ENCODE measurements around the gene SHC2.
"Not testable (repeated sequence)": the region's sequence is repeated elsewhere in the genome, so short reads cannot be mapped to it uniquely, and the experiment has no call there.

Gene SHC2

DNA sequence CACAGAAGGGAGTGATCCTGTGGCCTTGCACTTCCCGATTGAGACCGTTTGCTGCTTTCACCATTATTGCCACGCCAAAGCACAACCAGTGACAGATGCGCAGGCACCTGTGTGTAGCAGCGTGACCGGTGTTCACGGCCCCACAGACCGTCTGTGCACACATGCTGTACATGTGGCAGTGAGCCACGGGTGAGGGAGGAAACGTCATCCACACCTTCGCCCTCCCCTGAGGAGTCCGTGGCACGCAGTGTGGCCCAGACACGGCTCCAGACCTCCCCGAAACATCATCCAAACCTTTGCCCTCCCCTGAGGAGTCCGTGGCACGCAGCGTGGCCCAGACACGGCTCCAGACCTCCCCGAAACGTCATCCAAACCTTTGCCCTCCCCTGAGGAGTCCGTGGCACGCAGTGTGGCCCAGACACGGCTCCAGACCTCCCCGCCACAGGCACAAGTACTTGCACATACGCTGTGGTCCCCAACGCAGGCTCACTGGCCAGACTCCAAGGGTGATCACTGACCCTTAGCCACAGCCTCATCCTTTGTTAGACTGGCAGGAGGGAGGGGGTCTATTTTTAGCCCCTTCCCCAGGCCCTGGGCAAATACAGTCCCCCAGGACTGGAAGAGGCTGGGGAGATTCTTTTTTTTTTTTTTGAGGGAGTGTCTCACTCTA lies 7.9 kb upstream of the SHC2 start:
- no peak for DNase-seq

GRCh38 chr19:467554-467953 lies 6.7 kb upstream of the SHC2 start:
- no peak for DNase-seq

DNA sequence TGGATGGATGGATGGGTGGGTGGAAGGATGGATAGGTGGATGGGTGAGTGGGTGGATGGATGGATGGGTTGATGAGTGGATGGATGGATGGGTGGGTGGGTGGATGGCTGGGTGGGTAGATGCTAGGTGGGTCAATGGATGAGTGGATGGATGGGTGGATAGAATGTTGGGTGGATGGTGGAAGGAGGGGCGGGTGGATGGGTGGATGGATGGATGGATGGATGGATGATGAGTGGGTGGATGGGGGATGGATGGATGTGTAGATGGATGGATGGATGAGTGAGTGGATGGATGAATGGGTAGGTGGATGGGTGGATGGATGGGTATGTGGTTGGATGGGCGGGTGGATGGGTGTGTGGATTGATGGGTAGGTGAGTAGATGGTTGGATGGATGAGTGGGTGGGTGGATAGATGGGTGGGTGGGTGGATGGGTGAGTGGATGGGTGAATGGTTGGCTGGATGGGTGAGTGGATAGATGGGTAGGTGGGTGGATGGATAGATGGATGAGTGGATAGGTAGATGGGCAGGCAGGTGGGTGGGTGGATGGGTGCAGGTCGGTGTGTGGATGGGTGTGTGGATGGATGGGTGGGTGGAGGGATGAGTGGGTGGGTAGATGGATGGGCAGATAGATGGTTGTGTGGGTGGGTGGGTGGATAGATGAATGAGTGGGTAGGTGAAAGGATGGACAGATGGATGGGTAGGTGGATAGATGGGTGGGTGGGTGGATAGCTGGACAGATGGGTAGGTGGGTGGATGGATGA lies 4.4 kb upstream of the SHC2 start:
- no peak for DNase-seq

DNA sequence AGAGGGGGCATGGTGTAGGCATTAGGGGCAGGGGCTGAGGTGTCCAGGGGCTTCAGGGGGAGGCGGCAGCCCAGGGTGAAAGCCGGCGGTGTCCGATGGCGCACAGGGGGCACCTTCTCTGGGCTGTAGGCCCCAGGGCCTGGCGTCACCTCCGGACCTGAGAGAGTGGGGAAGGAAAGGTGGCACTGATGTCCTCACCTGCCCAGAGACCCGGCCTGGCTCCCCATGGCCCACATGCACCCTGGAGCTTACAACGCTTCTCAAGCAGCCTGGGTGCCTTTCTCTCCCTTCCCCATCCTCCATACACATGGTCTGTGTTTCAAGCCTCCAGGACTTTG lies 3.3 kb upstream of the SHC2 start:
- no peak for DNase-seq

GRCh38 chr19:463483-464207 lies 2.8 kb upstream of the SHC2 start:
- DNase-seq = no peak

DNA sequence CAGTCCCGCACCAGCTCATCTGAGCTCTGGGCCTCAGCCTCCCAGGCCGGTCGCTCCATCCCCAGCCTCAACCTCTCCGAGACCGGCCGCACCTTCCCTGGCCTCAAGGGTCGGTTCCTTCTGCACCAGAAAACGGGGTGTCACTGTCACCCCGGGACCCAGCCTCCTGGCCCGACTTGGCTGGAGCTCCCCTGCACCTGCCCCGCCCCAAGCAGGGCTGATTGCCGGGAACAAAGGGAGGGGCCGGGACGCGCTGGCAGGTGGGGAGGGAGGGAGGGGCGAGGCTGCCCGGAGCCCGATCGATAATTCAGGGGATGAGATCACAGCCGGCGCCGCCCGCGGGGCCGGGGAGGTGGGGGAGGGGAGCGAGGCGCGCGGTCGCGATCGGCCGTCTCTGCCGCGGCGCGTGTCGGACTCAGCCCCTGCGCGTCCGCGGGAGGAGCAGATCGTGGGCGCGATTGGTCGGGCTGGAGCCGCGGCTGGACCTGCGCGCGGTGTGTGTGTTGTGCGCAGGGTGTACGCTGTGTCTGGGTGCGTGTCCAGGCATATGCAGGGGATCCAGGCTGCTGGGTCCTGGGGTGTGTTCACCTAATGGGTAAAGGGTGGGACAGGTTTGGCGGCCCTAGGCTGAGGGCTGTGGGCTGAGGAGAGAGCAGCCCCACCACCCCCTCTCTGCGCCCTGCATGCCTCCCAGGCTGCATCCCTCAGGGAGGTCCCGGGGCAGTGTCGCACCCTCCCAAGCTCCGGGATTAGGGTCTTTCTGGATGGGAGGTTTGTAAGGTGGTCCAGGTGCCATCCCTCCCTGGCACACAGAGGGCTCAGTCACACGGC lies 1.1 kb upstream of the SHC2 start:
- DNase-seq = no peak

DNA sequence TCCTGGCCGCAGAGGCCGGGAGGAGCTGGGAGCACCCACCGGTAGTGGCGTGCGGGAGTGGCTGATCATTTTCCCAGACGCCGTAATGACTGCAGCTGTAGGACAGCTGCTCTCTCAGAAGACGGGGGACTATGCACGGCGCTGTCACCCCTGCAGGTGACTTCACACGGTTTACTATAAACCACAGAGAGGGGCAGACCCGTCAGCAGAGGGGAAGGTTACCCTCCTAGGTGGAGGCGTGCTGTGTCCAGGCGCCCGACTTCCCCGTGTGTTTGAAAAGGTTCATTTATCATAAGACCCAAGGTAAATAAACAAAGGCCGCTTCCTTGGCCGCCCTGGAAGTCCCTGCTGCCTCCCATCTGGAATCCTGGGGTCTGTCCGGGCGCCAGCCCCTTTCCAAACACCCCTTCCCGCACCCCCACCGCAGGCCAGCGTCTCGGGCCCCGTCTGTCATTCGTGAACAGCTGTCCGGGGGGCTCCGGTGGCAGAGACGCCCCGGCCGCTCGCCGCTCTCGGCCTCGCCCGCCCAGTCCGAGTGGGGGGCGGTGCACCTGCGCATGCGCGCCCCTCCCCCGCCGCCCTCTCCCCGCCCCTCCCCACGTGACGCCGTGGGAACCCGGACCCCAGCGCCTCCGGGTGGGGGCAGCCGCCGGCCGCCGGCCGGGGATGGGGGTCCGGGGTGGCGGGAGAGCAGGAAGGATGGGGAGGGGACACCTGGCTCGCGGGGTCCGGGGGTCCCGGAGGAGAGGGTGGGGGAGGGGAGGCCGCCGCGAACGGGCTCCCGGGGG lies 915 bp downstream of the SHC2 start:
- peak; percentile 30 for DNase-seq

- no peak for DNase-seq
Measured at GRCh38 chr19:458091-459042, 2.5 kb downstream of the SHC2 start.

- no peak for DNase-seq
Measured at GRCh38 chr19:457636-458035, 3.2 kb downstream of the SHC2 start.

DNA sequence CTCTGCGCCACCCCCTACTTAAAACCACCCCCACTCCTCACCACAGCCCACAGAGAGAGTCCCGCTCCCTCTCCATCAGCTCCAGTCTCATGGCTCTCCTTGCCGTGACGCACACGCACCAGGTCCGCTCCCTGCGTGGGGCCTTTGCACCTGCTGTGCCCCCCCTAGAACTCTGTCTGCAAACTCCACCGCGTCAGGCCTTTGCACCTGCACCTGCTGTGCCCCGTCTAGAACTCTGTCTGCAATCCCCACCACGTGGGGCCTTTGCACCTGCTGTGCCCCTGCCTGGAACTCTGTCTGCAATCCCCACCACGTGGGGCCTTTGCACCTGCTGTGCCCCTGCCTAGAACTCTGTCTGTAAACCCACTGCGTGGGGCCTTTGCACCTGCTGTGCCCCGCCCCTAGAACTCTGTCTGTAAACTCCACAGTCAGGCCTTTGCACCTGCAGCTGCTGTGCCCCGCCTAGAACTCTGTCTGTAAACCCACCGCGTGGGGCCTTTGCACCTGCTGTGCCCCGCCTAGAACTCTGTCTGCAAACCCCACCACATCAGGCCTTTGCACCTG lies 4.2 kb downstream of the SHC2 start:
- DNase-seq = no peak

DNA sequence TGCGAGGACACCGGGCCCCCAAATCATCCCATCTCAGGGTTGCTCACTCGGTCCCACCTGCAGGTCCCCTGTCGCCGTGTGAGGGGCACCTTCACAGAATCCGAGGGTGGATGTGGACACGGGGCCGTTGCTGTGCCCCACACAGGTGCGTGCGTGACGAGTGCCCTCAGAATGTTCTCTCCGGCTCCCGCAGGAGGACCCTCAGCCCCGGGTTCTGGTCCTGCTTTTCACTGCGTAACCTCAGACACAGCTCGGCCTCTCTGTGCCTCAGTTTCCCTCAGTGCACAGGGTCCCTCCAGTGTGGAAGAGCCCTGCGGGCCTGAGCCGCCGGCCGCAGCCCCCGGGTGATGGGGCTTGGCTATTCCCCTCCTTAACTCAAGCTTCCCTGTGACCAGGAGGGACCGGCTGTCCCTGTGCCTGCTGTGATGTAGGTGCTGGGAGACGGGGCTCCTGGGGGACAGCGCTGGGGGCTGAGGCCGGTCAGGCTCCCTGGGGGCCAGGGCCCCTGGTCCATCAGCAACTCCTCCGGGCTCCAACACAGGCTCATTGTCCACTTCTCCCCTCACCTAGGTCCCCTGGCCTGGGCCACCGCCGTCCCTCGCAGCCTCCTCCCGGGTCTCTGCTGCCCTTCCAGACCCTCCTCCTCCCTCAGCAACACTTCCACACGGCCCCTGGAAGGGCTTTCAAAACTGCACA lies 4.8 kb downstream of the SHC2 start:
- no peak for DNase-seq

DNA sequence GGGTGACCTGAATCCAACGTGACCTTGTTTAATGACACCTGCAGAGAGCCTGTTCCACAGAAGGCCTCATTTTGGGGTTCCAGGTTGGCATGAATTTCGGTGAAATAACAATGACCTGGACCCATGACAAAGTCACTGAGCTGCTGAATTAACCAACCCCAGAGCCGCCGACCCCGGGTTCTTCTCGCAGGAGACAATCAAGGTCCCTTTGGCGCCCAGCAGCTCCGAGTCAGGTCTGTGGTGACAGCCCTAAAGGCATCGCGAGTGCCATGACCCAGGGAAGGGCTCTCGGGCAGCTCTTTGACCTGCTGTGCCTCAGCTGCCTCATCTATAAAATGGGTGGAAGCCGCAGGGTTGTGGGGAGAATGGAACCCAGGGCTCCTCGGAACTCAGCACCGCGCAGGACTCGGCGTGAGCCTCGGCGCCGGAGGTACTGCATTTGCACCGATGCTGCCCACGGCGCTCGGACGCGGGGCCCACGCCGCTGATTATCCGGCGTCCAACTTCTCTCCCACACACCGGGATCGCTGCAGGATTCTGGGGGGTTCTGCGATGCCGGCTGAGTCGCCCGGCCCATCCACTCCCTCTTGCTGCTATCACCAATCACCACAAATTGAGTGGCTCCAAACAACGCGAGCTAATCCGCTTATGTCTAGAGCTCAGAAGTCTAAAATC lies 5.7 kb downstream of the SHC2 start:
- no peak for DNase-seq

DNA sequence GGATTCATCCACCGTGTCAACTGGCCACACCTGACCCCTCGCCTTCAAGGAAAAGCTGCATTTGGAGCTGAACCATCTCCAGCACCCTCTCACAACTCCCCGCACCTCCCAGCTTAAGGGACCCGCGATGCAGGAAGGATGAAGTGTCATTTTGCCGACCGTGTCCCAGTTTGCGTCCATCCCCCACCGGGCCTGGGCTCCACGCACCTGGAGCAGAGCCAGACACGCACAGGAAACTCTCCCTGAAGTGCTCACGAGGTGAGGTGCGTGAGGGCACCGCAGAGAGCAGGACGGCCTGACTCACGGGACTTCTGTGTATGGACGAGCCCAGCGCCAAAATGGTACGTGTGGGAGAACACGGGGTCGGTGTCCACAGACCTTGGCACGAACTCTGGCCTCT lies 7.2 kb downstream of the SHC2 start:
- DNase-seq = no peak

DNA sequence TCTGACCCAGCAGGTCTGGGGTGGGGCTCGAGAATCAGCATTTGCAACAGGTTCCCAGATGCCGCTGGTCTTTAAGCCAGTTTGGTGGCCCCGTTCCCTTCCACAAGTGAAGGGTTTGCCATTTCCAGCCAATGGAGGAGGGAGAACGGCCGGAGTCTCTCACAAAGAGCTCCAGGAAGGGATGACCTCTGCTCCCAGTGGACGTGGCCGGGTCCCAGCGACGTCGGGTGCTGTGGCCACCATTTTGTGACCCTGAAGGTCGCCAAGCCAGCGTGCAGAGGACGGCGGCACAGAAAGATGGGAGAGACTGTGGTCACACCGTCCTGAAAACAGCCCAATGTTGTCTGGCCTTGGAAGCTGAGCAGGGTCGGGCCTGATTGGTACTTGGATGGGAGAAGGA lies 8.0 kb downstream of the SHC2 start:
- no peak for DNase-seq

DNA sequence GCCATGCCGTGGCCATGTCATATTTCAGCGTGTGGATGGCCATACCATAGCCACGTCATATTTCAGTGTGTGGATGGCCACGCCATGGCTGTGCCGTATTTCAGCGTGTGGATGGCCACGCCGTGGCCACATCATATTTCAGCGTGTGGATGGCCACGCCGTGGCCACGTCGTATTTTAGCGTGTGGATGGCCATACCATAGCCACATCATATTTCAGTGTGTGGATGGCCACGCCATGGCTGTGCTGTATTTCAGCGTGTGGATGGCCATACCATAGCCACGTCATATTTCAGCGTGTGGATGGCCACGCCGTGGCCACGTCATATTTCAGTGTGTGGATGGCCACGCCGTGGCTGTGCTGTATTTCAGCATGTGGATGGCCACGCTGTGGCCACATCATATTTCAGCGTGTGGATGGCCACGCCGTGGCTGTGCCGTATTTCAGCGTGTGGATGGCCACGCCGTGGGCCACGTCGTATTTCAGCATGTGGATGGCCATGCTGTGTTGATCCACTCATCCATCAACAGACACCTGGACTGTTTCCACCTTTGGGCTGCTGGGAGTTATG lies 9.8 kb downstream of the SHC2 start:
- not testable (repeated sequence) for DNase-seq

- DNase-seq = no peak
Measured at GRCh38 chr19:449916-450315, 10.9 kb downstream of the SHC2 start.

GRCh38 chr19:447816-448560 lies 12.8 kb downstream of the SHC2 start:
- no peak for DNase-seq

DNA sequence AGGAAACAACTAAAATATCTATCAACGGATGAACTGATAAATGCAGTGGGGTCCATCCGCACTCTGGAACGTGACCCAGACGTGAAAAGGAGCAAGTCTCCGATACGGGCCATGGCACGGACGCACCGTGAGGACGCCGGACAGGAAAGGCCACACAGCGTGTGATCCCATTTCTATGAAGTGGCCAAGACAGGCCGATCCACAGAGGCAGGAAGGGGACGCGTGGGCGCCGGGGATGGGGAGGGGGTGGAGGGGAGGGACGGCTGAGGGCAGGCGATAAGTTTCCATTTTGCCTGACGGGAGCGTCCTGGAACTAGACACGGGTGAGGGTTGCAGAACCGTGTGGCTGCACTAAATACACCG lies 13.8 kb downstream of the SHC2 start:
- no peak for DNase-seq

Data from NCI-H2081 treated with DMSO at 0.1 percent for 48 hours (cell line).